Stimulated activated CD8-positive, alpha-beta memory T cell treated with anti-CD3 and anti-CD28 coated beads, Interleukin-7, amount 100 ng/mL, for 24 hours (primary cell): ENCODE measurements around the gene TBC1D20.

Experiments used
- DNase-seq: peaks from one replicate; pipeline ENCODE4 v3.0.0-alpha.2; 2020; ENCODE audit warnings: low read depth

Gene TBC1D20

GRCh38 chr20:437787-438486, 24.4 kb downstream of the TBC1D20 start:
- DNase-seq, result no peak

- DNase-seq, result no peak
Observed at GRCh38 chr20:436476-436875, 25.9 kb downstream of the TBC1D20 start.

- no peak for DNase-seq
Observed at GRCh38 chr20:435558-435957, 26.8 kb downstream of the TBC1D20 start.

GRCh38 chr20:434661-435419, 27.5 kb downstream of the TBC1D20 start:
- DNase-seq, result no peak

- DNase-seq, result no peak
Observed at GRCh38 chr20:434221-434620, 28.1 kb downstream of the TBC1D20 start.

- DNase-seq, result peak; percentile 33
Observed at GRCh38 chr20:433300-433975, 28.9 kb downstream of the TBC1D20 start.

GRCh38 chr20:432677-433299, 29.5 kb downstream of the TBC1D20 start:
- no peak for DNase-seq

- DNase-seq, result no peak
Observed at GRCh38 chr20:432208-432607, 30.1 kb downstream of the TBC1D20 start.

- no peak for DNase-seq
Observed at GRCh38 chr20:431012-431904, 31.1 kb downstream of the TBC1D20 start.

GRCh38 chr20:430091-430999, 32.0 kb downstream of the TBC1D20 start:
- DNase-seq, result no peak

GRCh38 chr20:428658-429200, 33.6 kb downstream of the TBC1D20 start:
- no peak for DNase-seq

- DNase-seq, result no peak
Observed at GRCh38 chr20:427849-428657, 34.3 kb downstream of the TBC1D20 start.

- DNase-seq, result no peak
Observed at GRCh38 chr20:427401-427800, 34.9 kb downstream of the TBC1D20 start.

- no peak for DNase-seq
Observed at GRCh38 chr20:426566-426965, 35.8 kb downstream of the TBC1D20 start.

GRCh38 chr20:421685-422250, 40.6 kb downstream of the TBC1D20 start:
- no peak for DNase-seq

- DNase-seq, result no peak
Observed at GRCh38 chr20:420721-421574, 41.4 kb downstream of the TBC1D20 start.

- DNase-seq, result no peak
Observed at GRCh38 chr20:420166-420620, 42.1 kb downstream of the TBC1D20 start.
